ENCODE measurements around the gene ISLR. TPM values are rescaled to one million over a fixed set of nuclear protein-coding genes. Genes with fewer than 3 reads are reported as not detected.

ISLR gene
- total and polyA plus RNA-seq, 2 experiments from 2014 or later, result 0.55 TPM; not detected in 1

DNA sequence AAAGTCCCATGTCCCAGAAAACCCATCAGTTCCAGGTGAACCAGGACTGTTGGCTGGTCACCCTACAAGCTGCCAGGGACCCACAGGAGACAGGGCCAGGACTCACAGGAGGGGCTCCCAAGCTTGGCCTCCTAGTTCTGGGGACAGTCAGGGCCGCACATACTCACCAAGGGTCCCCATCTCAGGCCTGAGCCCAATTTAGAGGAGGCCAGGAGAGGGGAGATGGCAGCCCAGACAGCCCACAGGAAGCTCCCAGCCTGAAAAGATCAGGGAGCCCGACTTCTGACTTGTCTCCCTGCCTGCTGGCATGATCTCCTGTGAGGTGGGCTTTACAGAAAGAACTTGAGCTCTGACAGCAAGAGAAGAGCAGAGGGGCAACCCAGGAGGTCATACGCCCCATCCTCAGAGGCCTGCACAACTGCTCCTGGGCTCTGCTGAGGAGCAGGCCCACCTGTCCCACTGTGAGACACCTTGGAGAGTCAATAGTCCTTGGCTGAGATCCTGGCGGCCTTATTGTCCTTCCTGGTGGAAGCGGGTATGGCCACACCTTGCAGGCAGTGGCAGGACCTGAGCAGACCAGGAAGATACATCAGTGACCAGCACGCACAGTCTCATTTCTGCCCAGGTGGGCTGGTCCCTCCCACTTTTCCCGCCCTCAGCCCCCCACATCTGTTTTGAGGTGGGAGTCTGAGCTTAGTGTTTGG is 2.5 kb upstream of the ISLR start (continued):
- TF ChIP-seq REST (IDR thresholded peaks at IDR 0.05; ENCODE audit: unreplicated experiment) (no peak), ETS1 (IDR thresholded peaks at IDR 0.05) (no peak), EZH2 (IDR thresholded peaks at IDR 0.05; ENCODE audit: low read depth, unreplicated experiment) (no peak), POLR2AphosphoS5 (IDR thresholded peaks at IDR 0.05; ENCODE audit: low read depth) (no peak), STAT1 (IDR thresholded peaks at IDR 0.05; ENCODE audit: unreplicated experiment) (no peak), JUNB (IDR thresholded peaks at IDR 0.05; ENCODE audit: unreplicated experiment) (no peak), ZNF114 (CRISPR knock-in tag; IDR thresholded peaks at IDR 0.05) (no peak)

GRCh38 chr15:74171965-74172541 is 1.5 kb upstream of the ISLR start:
- Histone ChIP-seq H3K4me3 (no peak overlapping the region), H4K20me1 (replicated peaks; ENCODE audit: insufficient read depth) (no peaks in the 10 kb centered on the region), H3K27ac (ENCODE audit: low read depth) (no peak overlapping the region), H3K4me2 (no peak overlapping the region), H3K27me3 (ENCODE audit: insufficient read depth) (no peaks in the 10 kb centered on the region), H3K9me2 (ENCODE audit: insufficient read depth) (no peaks in the 10 kb centered on the region), H2AFZ (no peak overlapping the region), H3K79me2 (replicated peaks; ENCODE audit: insufficient read depth) (no peaks in the 10 kb centered on the region), H3K4me1 (ENCODE audit: insufficient read depth) (peaks cover 17% of the 10 kb centered on the region), H3K36me3 (ENCODE audit: insufficient read depth) (no peaks in the 10 kb centered on the region; the same call in 1 of the 2 replicates), H3F3A (replicated peaks; ENCODE audit: low read depth) (no peaks in the 10 kb centered on the region)
- no peak overlapping the region for H3K27ac Mint-ChIP-seq
- no peak for TF ChIP-seq STAT1 (IDR thresholded peaks at IDR 0.05; ENCODE audit: unreplicated experiment)
- TF ChIP-seq POLR2AphosphoS5 (IDR thresholded peaks at IDR 0.05; ENCODE audit: low read depth), result no peak
- TF ChIP-seq ZNF114 (CRISPR knock-in tag; IDR thresholded peaks at IDR 0.05), result no peak
- no peak for TF ChIP-seq REST (IDR thresholded peaks at IDR 0.05; ENCODE audit: unreplicated experiment)
- TF ChIP-seq NANOG (IDR thresholded peaks at IDR 0.05; ENCODE audit: borderline replicate concordance), result no peak
- no peak for TF ChIP-seq CTCF (conservative IDR thresholded peaks at IDR 0.05; ENCODE audit: low read depth in 2 of 2)
- TF ChIP-seq ZNF331 (CRISPR knock-in tag; IDR thresholded peaks at IDR 0.05; ENCODE audit: low read depth), result no peak
- no peak for TF ChIP-seq JUNB (IDR thresholded peaks at IDR 0.05; ENCODE audit: unreplicated experiment)
- ATAC-seq (no peak), DNase-seq (ENCODE audit: low spot score) (no peak)
- peaks cover 46% of the 10 kb centered on the region for H3K4me1 Mint-ChIP-seq
- H3K9me3 Mint-ChIP-seq, result no peaks in the 10 kb centered on the region
- H3K27me3 Mint-ChIP-seq (ENCODE audit: insufficient read depth, low read depth, poor library complexity), result peaks cover 30% of the 10 kb centered on the region
- H3K4me3 Mint-ChIP-seq, result no peak overlapping the region
- no peaks in the 10 kb centered on the region for H3K36me3 Mint-ChIP-seq (ENCODE audit: low read depth)

Data from GM23338 (cell line).